Panc1 (cell line): ENCODE data around the gene KIF3B.

Experiments used
- POLR2AphosphoS5 ChIP-seq: IDR thresholded peaks from 2 replicates; pipeline ENCODE4 v1.6.1; 2012; ENCODE audit warnings: mild to moderate bottlenecking, low read depth, low read length, moderate library complexity
- TCF7L2 ChIP-seq: IDR thresholded peaks from 2 replicates; pipeline ENCODE4 v1.6.1; 2011; ENCODE audit warnings: mild to moderate bottlenecking, low read depth, low read length, inconsistent platforms
- TF ChIP-seq, protein P1 (sequence below): fragments of 450-650 bp; IDR thresholded peaks from 2 replicates; pipeline ENCODE4 v1.5.1; 2017; ENCODE audit warnings: mild to moderate bottlenecking

DNA sequence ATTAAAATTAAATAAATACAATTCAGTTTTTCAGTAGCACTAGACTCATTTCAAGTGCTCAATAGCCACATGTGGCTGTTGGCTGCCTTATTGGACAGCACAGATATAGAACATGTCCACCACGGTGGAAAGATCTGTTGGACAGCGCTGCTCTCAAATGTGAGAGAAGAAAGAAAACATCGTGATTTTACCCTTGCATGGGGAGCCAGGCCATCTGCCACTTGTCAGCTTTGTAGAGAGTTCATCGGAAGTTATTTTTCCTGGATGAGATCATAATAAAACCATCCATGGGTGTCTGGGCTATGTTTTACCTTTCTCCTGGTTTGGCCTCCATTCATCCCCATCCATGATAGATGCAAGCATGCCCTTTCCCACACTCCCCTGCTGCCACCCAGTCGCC, 5.8 kb upstream of the KIF3B start:
- TF ChIP-seq, protein P1, sequence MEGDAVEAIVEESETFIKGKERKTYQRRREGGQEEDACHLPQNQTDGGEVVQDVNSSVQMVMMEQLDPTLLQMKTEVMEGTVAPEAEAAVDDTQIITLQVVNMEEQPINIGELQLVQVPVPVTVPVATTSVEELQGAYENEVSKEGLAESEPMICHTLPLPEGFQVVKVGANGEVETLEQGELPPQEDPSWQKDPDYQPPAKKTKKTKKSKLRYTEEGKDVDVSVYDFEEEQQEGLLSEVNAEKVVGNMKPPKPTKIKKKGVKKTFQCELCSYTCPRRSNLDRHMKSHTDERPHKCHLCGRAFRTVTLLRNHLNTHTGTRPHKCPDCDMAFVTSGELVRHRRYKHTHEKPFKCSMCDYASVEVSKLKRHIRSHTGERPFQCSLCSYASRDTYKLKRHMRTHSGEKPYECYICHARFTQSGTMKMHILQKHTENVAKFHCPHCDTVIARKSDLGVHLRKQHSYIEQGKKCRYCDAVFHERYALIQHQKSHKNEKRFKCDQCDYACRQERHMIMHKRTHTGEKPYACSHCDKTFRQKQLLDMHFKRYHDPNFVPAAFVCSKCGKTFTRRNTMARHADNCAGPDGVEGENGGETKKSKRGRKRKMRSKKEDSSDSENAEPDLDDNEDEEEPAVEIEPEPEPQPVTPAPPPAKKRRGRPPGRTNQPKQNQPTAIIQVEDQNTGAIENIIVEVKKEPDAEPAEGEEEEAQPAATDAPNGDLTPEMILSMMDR: no peak
- no peak for TF ChIP-seq POLR2AphosphoS5
- no peak for TF ChIP-seq TCF7L2
